IPS-20b (cell line): ENCODE data around the gene CASK.

Experiments
- H3K27ac ChIP-seq: one replicate; pipeline ENCODE4 v1.5.1; 2013; ENCODE audit warnings: low read length
- H3K27me3 ChIP-seq: 2 replicates; pipeline ENCODE4 v1.6.1; 2013; ENCODE audit warnings: mild to moderate bottlenecking, low read length, inconsistent platforms; ENCODE audit not compliant: insufficient read depth
- H3K36me3 ChIP-seq: 2 replicates; pipeline ENCODE4 v1.6.1; 2013; ENCODE audit warnings: low read depth, mild to moderate bottlenecking, inconsistent platforms, low read length, moderate library complexity; ENCODE audit not compliant: insufficient read depth
- H3K4me1 ChIP-seq: 2 replicates; pipeline ENCODE4 v1.6.1; 2013; ENCODE audit warnings: mild to moderate bottlenecking, control low read depth, inconsistent platforms, low read length, moderate library complexity; ENCODE audit not compliant: insufficient read depth
- H3K4me3 ChIP-seq: 2 replicates; pipeline ENCODE4 v1.5.1; 2013; ENCODE audit warnings: mild to moderate bottlenecking, low read length, inconsistent platforms
- H3K9ac ChIP-seq: 2 replicates; pipeline ENCODE4 v1.6.1; 2013; ENCODE audit warnings: low read depth, mild to moderate bottlenecking, inconsistent platforms, low read length, moderate library complexity
- H3K9me3 ChIP-seq: 2 replicates; pipeline ENCODE4 v1.6.1; 2013; ENCODE audit warnings: mild to moderate bottlenecking, low read depth, low read length, inconsistent platforms; ENCODE audit not compliant: insufficient read depth

CASK gene

DNA sequence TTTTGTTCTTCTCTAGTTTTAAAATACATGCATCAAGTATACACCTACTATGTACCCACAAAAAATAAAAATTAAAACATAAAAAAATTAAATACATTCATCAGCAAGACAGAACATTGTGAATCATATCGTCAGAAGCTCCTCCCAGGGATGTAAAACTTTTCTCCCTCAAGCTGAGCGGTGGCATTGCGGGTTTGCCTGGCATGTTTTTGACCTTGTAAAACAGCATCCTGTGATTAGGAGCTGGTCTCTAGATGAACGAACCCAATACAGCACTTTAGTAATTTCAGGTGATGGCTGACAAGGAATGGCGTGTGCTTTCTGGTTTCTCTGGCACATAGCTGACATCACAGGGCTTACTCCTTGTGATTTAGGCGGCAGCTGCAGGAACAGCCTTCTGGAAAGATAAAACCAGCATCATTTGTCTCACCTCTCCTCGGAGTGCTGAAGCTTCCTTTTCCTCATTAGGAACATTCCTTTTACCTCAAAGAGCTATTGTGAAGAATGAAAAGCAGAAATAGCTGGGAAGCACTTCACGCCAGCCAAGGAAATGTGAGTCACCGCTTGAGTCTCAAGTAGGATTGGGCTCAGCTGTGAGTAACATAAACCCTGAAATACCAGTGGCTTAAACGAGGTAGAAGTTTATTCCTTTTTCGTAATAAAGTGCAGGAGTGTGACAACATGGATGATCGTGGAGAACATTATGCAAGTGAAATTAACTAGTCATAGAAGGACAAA, 431.9 kb downstream of the CASK start:
- no peaks in the 10 kb centered on the region for H3K27me3 ChIP-seq
- H3K4me1 ChIP-seq = no peaks in the 10 kb centered on the region; the same call in 1 of the 2 replicates
- no peaks in the 10 kb centered on the region for H3K9me3 ChIP-seq
- H3K27ac ChIP-seq = no peak overlapping the region
- H3K9ac ChIP-seq = no peak overlapping the region
- no peaks in the 10 kb centered on the region for H3K36me3 ChIP-seq
- H3K4me3 ChIP-seq = no peak overlapping the region

DNA sequence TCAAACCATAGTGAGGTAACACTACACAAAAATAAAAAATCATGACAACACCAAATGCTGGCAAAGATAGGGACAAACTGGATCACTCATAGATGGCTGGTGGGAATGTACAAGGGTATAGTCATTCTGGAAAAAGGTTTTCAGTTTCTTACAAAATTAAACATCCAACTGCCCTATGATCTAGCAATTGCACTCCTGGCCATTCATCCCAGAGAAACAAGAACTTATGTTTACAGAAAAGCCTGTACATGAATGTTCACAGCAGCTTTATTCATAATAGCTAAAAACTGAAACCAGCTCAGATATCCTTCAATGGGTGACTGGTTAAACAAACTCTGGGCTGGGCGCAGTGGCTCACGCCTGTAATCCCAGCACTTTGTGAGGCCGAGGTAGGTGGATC, 432.9 kb downstream of the CASK start:
- H3K4me1 ChIP-seq = no peaks in the 10 kb centered on the region; the same call in 1 of the 2 replicates
- no peaks in the 10 kb centered on the region for H3K9me3 ChIP-seq
- H3K27ac ChIP-seq = no peak overlapping the region
- no peak overlapping the region for H3K4me3 ChIP-seq
- no peaks in the 10 kb centered on the region for H3K36me3 ChIP-seq
- no peaks in the 10 kb centered on the region for H3K27me3 ChIP-seq
- H3K9ac ChIP-seq = no peak overlapping the region

- Histone ChIP-seq H3K27me3 (no peaks in the 10 kb centered on the region), H3K4me3 (no peak overlapping the region), H3K27ac (no peak overlapping the region), H3K9ac (no peak overlapping the region), H3K4me1 (no peaks in the 10 kb centered on the region; the same call in 1 of the 2 replicates), H3K36me3 (no peaks in the 10 kb centered on the region), H3K9me3 (no peaks in the 10 kb centered on the region)
Measured at GRCh38 chrX:41482154-41482850, 441.1 kb downstream of the CASK start.

- H3K27me3 ChIP-seq = no peaks in the 10 kb centered on the region
- H3K9ac ChIP-seq = no peak overlapping the region
- no peak overlapping the region for H3K4me3 ChIP-seq
- H3K9me3 ChIP-seq = no peaks in the 10 kb centered on the region
- H3K4me1 ChIP-seq = no peaks in the 10 kb centered on the region; the same call in 1 of the 2 replicates
- no peak overlapping the region for H3K27ac ChIP-seq
- H3K36me3 ChIP-seq = no peaks in the 10 kb centered on the region
Measured at GRCh38 chrX:41481264-41482109, 441.9 kb downstream of the CASK start.

DNA sequence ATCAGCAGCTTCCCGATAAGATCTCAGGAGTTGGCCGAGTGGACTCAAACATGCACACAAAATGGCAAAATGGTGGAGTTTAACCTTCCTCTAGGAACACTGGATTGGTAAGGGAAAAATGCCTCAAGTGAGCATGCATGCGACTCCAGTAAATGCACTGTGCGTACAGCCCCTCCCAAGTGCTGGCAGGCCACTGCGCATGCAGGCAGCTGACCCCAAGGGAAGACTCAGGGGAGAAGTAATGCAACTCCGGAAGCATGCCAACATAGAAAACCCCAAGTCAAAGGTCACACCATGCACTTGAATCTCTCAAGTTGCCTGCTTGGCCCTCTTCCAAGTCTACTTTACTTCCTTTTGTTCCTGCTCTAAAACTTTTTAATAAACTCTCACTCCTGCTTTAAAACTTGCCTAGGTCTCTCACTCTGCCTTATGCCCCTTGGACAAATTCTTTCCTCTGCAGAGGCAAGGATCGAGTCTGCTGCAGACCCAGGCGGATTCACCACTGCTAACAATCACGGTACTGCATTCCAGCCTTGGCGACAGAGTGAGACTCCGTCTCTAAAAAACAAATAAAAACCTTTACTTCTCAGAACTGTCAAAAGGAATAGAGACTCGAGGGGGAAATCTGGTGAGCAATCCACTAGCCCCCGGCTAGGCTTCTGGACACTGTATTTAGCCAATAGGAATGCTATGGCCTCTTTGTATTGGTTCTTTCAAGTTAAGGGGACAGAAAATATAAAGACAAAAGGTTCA, 442.7 kb downstream of the CASK start:
- Histone ChIP-seq H3K36me3 (no peaks in the 10 kb centered on the region), H3K4me1 (no peaks in the 10 kb centered on the region; the same call in 1 of the 2 replicates), H3K27ac (no peak overlapping the region), H3K27me3 (no peaks in the 10 kb centered on the region), H3K9ac (no peak overlapping the region), H3K4me3 (no peak overlapping the region), H3K9me3 (no peaks in the 10 kb centered on the region)

GRCh38 chrX:41478381-41478911, 444.9 kb downstream of the CASK start:
- no peaks in the 10 kb centered on the region for H3K27me3 ChIP-seq
- no peak overlapping the region; the same call in 1 of the 2 replicates for H3K4me3 ChIP-seq
- H3K36me3 ChIP-seq = no peaks in the 10 kb centered on the region
- peaks cover 3% of the 10 kb centered on the region; the same call in 1 of the 2 replicates for H3K4me1 ChIP-seq
- H3K9ac ChIP-seq = no peak overlapping the region
- no peak overlapping the region for H3K27ac ChIP-seq
- H3K9me3 ChIP-seq = no peaks in the 10 kb centered on the region

- peak overlapping the region; percentile 100 for H3K27ac ChIP-seq
- no peaks in the 10 kb centered on the region for H3K27me3 ChIP-seq
- H3K36me3 ChIP-seq = no peaks in the 10 kb centered on the region
- peak overlapping the region; percentile 47; the same call in 1 of the 2 replicates for H3K4me3 ChIP-seq
- H3K9me3 ChIP-seq = no peaks in the 10 kb centered on the region
- peak overlapping the region; percentile 87 for H3K9ac ChIP-seq
- H3K4me1 ChIP-seq = peaks cover 3% of the 10 kb centered on the region; the same call in 1 of the 2 replicates
Measured at GRCh38 chrX:41475591-41476241, 447.6 kb downstream of the CASK start.

DNA sequence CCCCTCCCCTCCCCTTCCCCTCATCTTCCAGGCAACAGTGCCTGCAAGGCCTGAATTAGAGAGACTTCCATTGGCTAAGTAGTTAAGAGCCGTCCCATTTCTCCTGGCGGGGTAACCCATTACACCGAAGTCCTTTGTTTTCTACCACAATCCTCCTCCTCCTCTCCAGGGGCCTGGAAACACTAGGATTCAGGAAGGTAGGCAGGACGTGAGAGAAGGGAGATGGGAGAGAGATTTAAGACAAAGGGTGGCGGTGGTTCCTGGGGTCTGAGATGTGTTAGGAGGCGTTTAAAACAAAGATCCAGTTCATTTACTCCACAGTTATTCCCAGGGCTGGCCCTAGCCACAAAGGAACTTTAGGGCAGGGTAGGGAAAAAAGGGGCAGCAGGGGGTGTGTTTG, 448.2 kb downstream of the CASK start:
- peak overlapping the region; percentile 100 for H3K27ac ChIP-seq
- H3K36me3 ChIP-seq = no peaks in the 10 kb centered on the region
- H3K4me3 ChIP-seq = peak overlapping the region; percentile 47; the same call in 1 of the 2 replicates
- H3K9ac ChIP-seq = peak overlapping the region; percentile 87
- H3K4me1 ChIP-seq = peaks cover 3% of the 10 kb centered on the region; the same call in 1 of the 2 replicates
- no peaks in the 10 kb centered on the region for H3K9me3 ChIP-seq
- no peaks in the 10 kb centered on the region for H3K27me3 ChIP-seq

GRCh38 chrX:41474726-41475100, 448.6 kb downstream of the CASK start:
- no peaks in the 10 kb centered on the region for H3K36me3 ChIP-seq
- no peaks in the 10 kb centered on the region for H3K27me3 ChIP-seq
- peak overlapping the region; percentile 100 for H3K27ac ChIP-seq
- peak overlapping the region; percentile 87 for H3K9ac ChIP-seq
- peak overlapping the region; percentile 42; the same call in 1 of the 2 replicates for H3K4me3 ChIP-seq
- H3K9me3 ChIP-seq = no peaks in the 10 kb centered on the region
- H3K4me1 ChIP-seq = peaks cover 3% of the 10 kb centered on the region; the same call in 1 of the 2 replicates

DNA sequence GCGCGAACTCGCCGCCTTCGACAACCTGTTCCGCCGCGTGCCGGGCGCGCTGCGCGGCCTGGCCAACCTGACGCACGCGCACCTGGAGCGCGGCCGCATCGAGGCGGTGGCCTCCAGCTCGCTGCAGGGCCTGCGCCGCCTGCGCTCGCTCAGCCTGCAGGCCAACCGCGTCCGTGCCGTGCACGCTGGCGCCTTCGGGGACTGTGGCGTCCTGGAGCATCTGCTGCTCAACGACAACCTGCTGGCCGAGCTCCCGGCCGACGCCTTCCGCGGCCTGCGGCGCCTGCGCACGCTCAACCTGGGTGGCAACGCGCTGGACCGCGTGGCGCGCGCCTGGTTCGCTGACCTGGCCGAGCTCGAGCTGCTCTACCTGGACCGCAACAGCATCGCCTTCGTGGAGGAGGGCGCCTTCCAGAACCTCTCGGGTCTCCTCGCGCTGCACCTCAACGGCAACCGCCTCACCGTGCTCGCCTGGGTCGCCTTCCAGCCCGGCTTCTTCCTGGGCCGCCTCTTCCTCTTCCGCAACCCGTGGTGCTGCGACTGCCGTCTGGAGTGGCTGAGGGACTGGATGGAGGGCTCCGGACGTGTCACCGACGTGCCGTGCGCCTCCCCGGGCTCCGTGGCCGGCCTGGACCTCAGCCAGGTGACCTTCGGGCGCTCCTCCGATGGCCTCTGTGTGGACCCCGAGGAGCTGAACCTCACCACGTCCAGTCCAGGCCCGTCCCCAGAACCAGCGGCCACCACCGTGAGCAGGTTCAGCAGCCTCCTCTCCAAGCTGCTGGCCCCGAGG, 449.2 kb downstream of the CASK start:
- Histone ChIP-seq H3K4me1 (peaks cover 3% of the 10 kb centered on the region; the same call in 1 of the 2 replicates), H3K4me3 (no peak overlapping the region), H3K27ac (peak overlapping the region; percentile 80), H3K36me3 (no peaks in the 10 kb centered on the region), H3K27me3 (no peaks in the 10 kb centered on the region), H3K9ac (peak overlapping the region; percentile 87), H3K9me3 (no peaks in the 10 kb centered on the region)
